Lung (tissue), 12 donors: ENCODE measurements around the gene ASB4. TPM values are rescaled to one million over a fixed set of nuclear protein-coding genes. Genes with fewer than 3 reads are reported as not detected.

Experiments
- ATAC-seq: fragments of 200-7000 bp; cut with Tn5 transposase; one replicate; pipeline ENCODE4 v1.9.1; 2020; ENCODE audit warnings: moderate number of reproducible peaks; ENCODE audit not compliant: insufficient read depth, low FRiP score
- DNase-seq, 3 donors: peaks; one replicate each; pipeline ENCODE4 v3.0.0-alpha.2; 2013 to 2017
- H3K27ac ChIP-seq, 2 donors: one replicate each; pipeline ENCODE4 v1.5.1; 2013; ENCODE audit warnings: mild to moderate bottlenecking in 2 of 2, moderate library complexity in 2 of 2, control low read depth in 1 of 2, inconsistent platforms in 1 of 2, low read depth in 1 of 2, low read length in 1 of 2
- H3K27me3 ChIP-seq, 3 donors: one replicate each; pipeline ENCODE4 v1.5.1; 2013; ENCODE audit warnings: low read length in 2 of 3; ENCODE audit not compliant: control insufficient read depth in 3 of 3, insufficient read depth in 3 of 3
- H3K36me3 ChIP-seq, 4 donors: one replicate each; pipeline ENCODE4 v1.5.1; 2013; ENCODE audit warnings: low read length in 4 of 4, mild to moderate bottlenecking in 1 of 4, moderate library complexity in 1 of 4; ENCODE audit not compliant: control insufficient read depth in 4 of 4, insufficient read depth in 4 of 4
- H3K4me1 ChIP-seq, 5 donors: one replicate each; pipeline ENCODE4 v1.5.1; 2013; ENCODE audit warnings: low read length in 5 of 5, mild to moderate bottlenecking in 2 of 5, moderate library complexity in 1 of 5; ENCODE audit not compliant: control insufficient read depth in 5 of 5, insufficient read depth in 5 of 5
- H3K4me3 ChIP-seq: one replicate; pipeline ENCODE4 v1.5.1; 2013; ENCODE audit warnings: mild to moderate bottlenecking, control low read depth, moderate library complexity
- H3K9ac ChIP-seq, 2 donors: one replicate each; pipeline ENCODE4 v1.5.1; 2013; ENCODE audit warnings: low read length in 2 of 2, control low read depth in 1 of 2; ENCODE audit not compliant: insufficient read depth in 1 of 2
- H3K9me3 ChIP-seq, 4 donors: one replicate each; pipeline ENCODE4 v1.5.1; 2013; ENCODE audit warnings: low read length in 3 of 4, mild to moderate bottlenecking in 1 of 4, moderate library complexity in 1 of 4; ENCODE audit not compliant: control insufficient read depth in 4 of 4, insufficient read depth in 3 of 4
- CTCF ChIP-seq: IDR thresholded peaks from 2 replicates; pipeline ENCODE4 v1.5.1; 2012; ENCODE audit warnings: mild to moderate bottlenecking; ENCODE audit errors: control extremely low read depth, extremely low read depth
- WGBS, 2 donors: extraction: QIAGEN DNeasy Blood & Tissue Kit; methylation state at CpG; one replicate each; pipeline ENCODE4 v1.1.7; 2013; 5-methylcytosine and 5-hydroxymethylcytosine counted together
- polyA plus RNA-seq, 2 donors: library from polyadenylated mRNA; stranded (reverse); fragments of 200-250 nt; gene quantifications; one replicate each; pipeline ENCODE4 v1.2.1, GENCODE V29; 2013
- total RNA-seq, 2 donors: library from RNA; depleted of rRNA in 1 of 2; stranded (reverse); fragments of >200 nt in 1 of 2; gene quantifications; one replicate each; pipeline ENCODE4 v1.2.1, GENCODE V29; 2014 to 2021
- donor health status: control.
- donor health status: control.
- donor health status: Bipolar disorder and iron deficiency.
- donor health status: healthy.
- donor health status: DM: yes; HTN: yes; CAD: no.

The ASB4 gene
- total and polyA plus RNA-seq, 4 donors, result 0.05 to 3.3 (median 0.60) TPM

DNA sequence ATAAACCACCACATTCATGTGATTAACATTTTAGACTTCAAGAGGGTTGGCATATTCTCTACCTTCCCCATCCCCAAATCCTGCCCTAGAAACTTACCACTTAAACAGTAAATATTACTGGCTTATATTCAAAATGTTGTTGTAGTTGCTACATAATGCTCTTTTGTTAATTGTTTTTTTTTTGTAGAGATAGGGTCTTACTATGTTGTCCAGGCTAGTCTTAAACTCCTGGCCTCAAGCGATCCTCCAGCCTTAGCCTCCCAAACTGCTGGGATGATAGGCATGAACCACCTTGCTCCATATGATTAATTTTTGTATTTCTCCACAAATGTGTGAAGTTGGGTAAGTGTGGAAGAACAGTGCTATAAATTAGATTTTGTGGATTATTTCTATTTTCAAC, 104.0 kb downstream of the ASB4 start:
- H3K4me3 ChIP-seq, result no peak overlapping the region

More for the DNA sequence above, 104.0 kb downstream of the ASB4 start:
- Histone ChIP-seq H3K36me3 (peaks cover 20 to 44% (median 35%) of the 10 kb centered on the region in 4 donors), H3K9ac (no peak overlapping the region), H3K27ac (peak overlapping the region in 1 of 2 donors; percentile 53), H3K9me3 (no peaks in the 10 kb centered on the region), H3K27me3 (no peaks in the 10 kb centered on the region), H3K4me1 (peaks cover 2 to 12% (median 6%) of the 10 kb centered on the region in 5 donors)
- ATAC-seq, result no peak
- DNase-seq, result no peak
- 93 to 100% methylated on average over 1 of the region's 1 CpG for WGBS, 2 donors
- TF ChIP-seq CTCF, result no peak

Other genes with a start within 250 kb of the ASB4 start
- under 1 TPM; 0.20 to 0.98 TPM for gene PON1, start 161.4 kb upstream of the ASB4 start, total RNA-seq
- gene PON1, start 161.4 kb upstream of the ASB4 start, polyA plus RNA-seq, result 1 to 10 TPM in 1 of 2 donors, under 1 TPM in 1; 0.15 to 2.3 TPM
- 10 to 100 TPM; 19.6 to 25.5 TPM for gene PON3, start 89.6 kb upstream of the ASB4 start, total RNA-seq
- 10 to 100 TPM; 13.2 to 28.0 TPM for gene PON3, start 89.6 kb upstream of the ASB4 start, polyA plus RNA-seq
- 100 to 1,000 TPM; 174 to 392 TPM for gene PON2, start 50.9 kb upstream of the ASB4 start, total RNA-seq
- 100 to 1,000 TPM in 1 of 2 donors, 10 to 100 TPM in 1; 90.4 to 202 TPM for gene PON2, start 50.9 kb upstream of the ASB4 start, polyA plus RNA-seq
- 10 to 100 TPM; 42.3 to 86.9 TPM for gene PDK4, start 110.6 kb downstream of the ASB4 start, total RNA-seq
- gene PDK4, start 110.6 kb downstream of the ASB4 start, polyA plus RNA-seq, result 10 to 100 TPM; 20.1 to 27.9 TPM